RWPE1 (cell line): ENCODE measurements around the gene CST7.
"Not testable (repeated sequence)": the region's sequence is repeated elsewhere in the genome, so short reads cannot be mapped to it uniquely, and the experiment has no call there.

Source experiments
- CTCF ChIA-PET: fragments of 350-600 bp; sonication (Branson Sonifier 250); formaldehyde crosslinking; extraction: SDS; loops from one replicate; lab custom pipeline; 2021; lab: Yijun Ruan, JAX
- POLR2A ChIA-PET: fragments of 400-600 bp; formaldehyde crosslinking; extraction: SDS; loops from one replicate; lab custom pipeline; 2020; ENCODE audit warnings: antibody characterized with exemption; ENCODE audit not compliant: low non-redundant PET; lab: Yijun Ruan, JAX
- DNase-seq: peaks from one replicate; pipeline ENCODE4 v3.0.0; 2012; ENCODE audit warnings: low spot score
- H3K27ac ChIP-seq: fragments of 450-650 bp; 2 replicates; pipeline ENCODE4 v1.5.1; 2017
- TF ChIP-seq, protein P1 (sequence below): fragments of 450-650 bp; conservative IDR thresholded peaks from 2 replicates; pipeline ENCODE4 v1.5.1; 2017; ENCODE audit warnings: low read depth, mild to moderate bottlenecking

CST7 gene

DNA sequence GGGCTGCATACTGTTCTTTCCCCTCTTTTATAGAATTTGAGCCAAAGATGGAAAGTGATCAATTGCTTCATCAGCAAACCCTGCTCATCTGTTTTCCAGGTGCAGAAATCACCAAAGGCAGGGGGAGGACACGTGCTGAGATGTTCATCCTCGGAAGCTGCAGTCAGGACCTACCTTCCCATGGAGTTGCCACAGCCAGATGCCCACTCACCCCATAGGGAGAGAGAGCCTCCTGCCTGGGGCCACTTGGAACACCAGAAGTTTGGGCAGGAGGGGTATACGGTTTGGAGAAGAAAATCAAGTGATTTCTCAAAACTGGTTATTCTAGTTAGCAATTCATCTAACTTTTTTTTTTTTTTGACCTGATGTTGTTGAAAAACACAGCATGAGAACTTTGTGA is 5.3 kb upstream of the CST7 start:
- DNase-seq, result no peak
- ChIA-PET CTCF (no interaction called here), POLR2A (no interaction called here)
- no peak overlapping the region for H3K27ac ChIP-seq
- TF ChIP-seq, protein P1, sequence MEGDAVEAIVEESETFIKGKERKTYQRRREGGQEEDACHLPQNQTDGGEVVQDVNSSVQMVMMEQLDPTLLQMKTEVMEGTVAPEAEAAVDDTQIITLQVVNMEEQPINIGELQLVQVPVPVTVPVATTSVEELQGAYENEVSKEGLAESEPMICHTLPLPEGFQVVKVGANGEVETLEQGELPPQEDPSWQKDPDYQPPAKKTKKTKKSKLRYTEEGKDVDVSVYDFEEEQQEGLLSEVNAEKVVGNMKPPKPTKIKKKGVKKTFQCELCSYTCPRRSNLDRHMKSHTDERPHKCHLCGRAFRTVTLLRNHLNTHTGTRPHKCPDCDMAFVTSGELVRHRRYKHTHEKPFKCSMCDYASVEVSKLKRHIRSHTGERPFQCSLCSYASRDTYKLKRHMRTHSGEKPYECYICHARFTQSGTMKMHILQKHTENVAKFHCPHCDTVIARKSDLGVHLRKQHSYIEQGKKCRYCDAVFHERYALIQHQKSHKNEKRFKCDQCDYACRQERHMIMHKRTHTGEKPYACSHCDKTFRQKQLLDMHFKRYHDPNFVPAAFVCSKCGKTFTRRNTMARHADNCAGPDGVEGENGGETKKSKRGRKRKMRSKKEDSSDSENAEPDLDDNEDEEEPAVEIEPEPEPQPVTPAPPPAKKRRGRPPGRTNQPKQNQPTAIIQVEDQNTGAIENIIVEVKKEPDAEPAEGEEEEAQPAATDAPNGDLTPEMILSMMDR, result no peak

GRCh38 chr20:24946376-24946775 is 2.7 kb upstream of the CST7 start:
- POLR2A ChIA-PET, H3K27ac ChIP-seq, DNase-seq, CTCF ChIA-PET: not testable (repeated sequence)

- DNase-seq, H3K27ac ChIP-seq, CTCF ChIA-PET, POLR2A ChIA-PET: not testable (repeated sequence)
Observed at GRCh38 chr20:24948396-24948938, 602 bp upstream of the CST7 start.

DNA sequence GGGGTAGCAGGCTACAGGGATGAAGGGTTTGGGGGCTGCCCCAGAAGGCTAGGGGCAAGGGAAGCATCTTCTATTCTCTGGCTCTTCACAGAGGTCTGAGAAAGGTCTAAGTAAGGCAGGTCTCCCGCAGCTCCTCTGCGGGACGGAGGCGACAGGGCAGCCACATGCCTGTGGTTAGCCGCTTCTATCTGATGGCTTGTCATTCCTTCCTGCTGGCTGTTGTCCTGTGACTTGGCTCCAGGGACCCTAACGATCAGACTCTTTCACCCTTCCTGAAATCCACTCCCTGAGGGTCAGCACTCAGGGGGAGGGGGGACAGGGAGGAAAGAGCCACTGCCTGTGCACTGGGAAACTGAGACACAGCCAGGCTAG is 673 bp downstream of the CST7 start:
- no peak overlapping the region for H3K27ac ChIP-seq
- TF ChIP-seq, protein P1, result no peak
- CTCF ChIA-PET, result no interaction called here
- POLR2A ChIA-PET, result no interaction called here
- no peak for DNase-seq

GRCh38 chr20:24950128-24950835 is 1.2 kb downstream of the CST7 start:
- TF ChIP-seq, protein P1, result no peak
- CTCF ChIA-PET, result no interaction called here
- DNase-seq, result no peak
- H3K27ac ChIP-seq, result no peak overlapping the region
- POLR2A ChIA-PET, result no interaction called here

DNA sequence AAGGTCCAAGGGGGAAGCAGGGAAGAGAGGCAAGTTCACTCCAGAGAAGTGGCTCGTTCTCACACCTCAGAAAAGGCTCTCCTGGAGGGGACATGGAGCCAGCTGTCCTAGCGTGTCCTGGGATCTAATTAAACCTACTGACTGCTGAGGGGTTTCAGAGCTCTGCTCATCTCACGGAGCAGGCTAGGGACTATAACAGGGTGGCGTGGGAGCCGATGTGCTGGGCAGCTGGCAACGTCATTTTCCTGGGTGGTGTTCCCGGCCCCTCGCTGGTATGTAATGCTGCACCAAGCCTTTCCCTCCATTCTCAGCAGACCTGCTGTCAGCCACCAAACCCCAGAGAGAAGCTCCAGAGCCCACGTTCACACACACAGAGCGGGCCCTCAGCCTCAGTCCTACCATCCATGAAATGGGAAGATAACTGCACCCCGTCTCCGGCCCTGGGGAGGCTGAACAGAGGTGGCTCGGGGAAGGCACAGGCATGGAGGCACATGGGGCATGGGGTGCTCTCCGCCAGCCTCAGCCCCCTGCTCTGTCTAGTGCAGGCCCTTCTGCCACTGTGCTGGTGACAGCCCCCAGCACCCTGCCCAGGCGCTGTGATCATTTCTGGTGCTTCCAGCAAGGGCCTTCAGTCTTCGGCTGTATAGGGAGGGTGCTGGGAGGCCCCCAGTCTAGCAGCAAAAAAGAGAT is 1.9 kb downstream of the CST7 start:
- ChIA-PET POLR2A (no interaction called here), CTCF (no interaction called here)
- TF ChIP-seq, protein P1, result no peak
- DNase-seq, result no peak
- no peak overlapping the region for H3K27ac ChIP-seq

- ChIA-PET CTCF (no interaction called here), POLR2A (no interaction called here)
- TF ChIP-seq, protein P1, result no peak
- H3K27ac ChIP-seq, result no peak overlapping the region
- DNase-seq, result no peak
Observed at GRCh38 chr20:24951536-24952083, 2.5 kb downstream of the CST7 start.
